T-helper 1 cell treated with Interleukin-12 subunit alpha and Interleukin-12 subunit beta and Interleukin-4 antibody, amounts not matched to agents 30 μg/mL and 1 μg/mL, for 36 hours (primary cell): ENCODE measurements around the gene APOBEC3G.

Source experiments
- H3K27ac Mint-ChIP-seq: one replicate; pipeline ENCODE4 v1.8.0; 2021; ENCODE audit warnings: mild to moderate bottlenecking, mixed read lengths
- H3K27me3 Mint-ChIP-seq: one replicate; pipeline ENCODE4 v1.8.0; 2021; ENCODE audit warnings: low read depth, mixed read lengths
- H3K36me3 Mint-ChIP-seq: one replicate; pipeline ENCODE4 v1.8.0; 2021; ENCODE audit warnings: low read depth, mixed read lengths
- H3K4me1 Mint-ChIP-seq: one replicate; pipeline ENCODE4 v1.8.0; 2021; ENCODE audit warnings: low read depth, mixed read lengths
- H3K4me3 Mint-ChIP-seq: one replicate; pipeline ENCODE4 v1.8.0; 2021; ENCODE audit warnings: mild to moderate bottlenecking, moderate library complexity, mixed read lengths
- H3K9me3 Mint-ChIP-seq: one replicate; pipeline ENCODE4 v1.8.0; 2021; ENCODE audit warnings: mixed read lengths

APOBEC3G gene

DNA sequence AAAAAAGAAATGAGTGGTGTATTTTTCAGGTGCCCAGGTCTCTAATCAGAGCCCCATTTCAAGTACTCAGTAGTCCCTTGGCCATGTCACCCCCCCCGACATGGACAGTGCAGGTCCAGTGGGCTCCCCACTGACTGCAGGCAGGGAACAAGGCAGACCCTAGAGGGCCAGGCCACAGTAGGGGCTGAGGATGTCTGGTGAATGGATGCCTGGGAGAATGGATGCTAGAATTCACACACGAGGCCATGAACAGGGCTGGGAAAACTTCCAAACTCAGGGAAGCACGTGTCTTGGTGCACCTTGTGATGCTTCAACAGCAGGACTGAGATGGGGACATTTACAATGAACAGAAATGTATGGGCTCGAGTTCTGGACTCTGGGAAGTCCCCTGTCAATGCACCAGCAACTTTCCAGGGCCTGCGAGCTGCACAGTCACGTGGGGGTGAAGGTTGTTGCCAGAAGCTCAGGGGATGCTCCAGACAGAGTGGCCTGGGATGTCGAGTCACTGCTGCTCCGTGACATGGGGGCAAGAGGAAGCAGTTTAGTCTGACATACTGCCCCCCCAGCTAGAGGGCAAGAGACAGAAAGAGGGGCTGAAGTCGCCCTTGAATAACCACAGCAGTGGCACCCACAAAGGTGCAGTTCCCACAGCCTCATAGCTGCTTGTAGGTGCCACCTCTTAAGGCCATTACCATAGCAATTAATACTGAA, 3.1 kb downstream of the APOBEC3G start:
- Mint-ChIP-seq H3K27me3 (no peaks in the 10 kb centered on the region), H3K9me3 (no peaks in the 10 kb centered on the region), H3K4me3 (no peak overlapping the region), H3K4me1 (peaks cover 35% of the 10 kb centered on the region), H3K36me3 (peaks cover 42% of the 10 kb centered on the region), H3K27ac (peak overlapping the region; percentile 57)

DNA sequence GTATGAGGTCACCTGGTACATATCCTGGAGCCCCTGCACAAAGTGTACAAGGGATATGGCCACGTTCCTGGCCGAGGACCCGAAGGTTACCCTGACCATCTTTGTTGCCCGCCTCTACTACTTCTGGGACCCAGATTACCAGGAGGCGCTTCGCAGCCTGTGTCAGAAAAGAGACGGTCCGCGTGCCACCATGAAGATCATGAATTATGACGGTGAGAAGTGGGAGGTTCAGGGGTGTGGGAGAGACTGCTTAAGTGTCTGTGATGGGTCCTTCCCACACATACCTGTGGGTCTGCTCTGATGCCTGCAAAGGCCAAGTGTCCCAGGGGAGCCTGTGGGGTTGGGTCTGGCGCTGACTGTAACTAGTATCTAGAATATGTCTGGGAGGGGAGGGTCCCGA, 3.9 kb downstream of the APOBEC3G start:
- no peaks in the 10 kb centered on the region for H3K9me3 Mint-ChIP-seq
- H3K27me3 Mint-ChIP-seq: no peaks in the 10 kb centered on the region
- H3K4me1 Mint-ChIP-seq: peaks cover 36% of the 10 kb centered on the region
- peaks cover 43% of the 10 kb centered on the region for H3K36me3 Mint-ChIP-seq
- peak overlapping the region; percentile 26 for H3K27ac Mint-ChIP-seq
- H3K4me3 Mint-ChIP-seq: peak overlapping the region; percentile 44

DNA sequence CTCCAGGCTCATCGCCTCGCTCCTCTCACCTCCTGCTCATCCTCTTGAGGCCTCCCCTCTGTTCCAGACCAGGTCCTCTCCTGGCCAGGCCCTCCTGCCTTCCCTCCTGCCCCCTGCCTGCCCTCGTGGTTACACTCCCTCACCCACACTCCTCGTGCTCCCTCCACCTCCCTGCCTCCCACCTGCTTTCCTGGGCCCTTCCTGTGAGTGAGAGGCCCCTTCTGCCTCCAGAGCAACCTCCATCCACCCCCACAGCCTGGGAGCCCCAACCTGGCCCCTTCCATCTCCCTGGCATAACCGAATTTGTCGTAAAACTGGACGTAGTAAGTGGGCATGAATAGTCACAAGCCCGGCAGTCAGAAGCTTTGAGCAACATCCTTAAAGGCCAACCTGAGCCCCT, 4.5 kb downstream of the APOBEC3G start:
- Mint-ChIP-seq H3K36me3 (peaks cover 47% of the 10 kb centered on the region), H3K27ac (peak overlapping the region; percentile 16), H3K9me3 (no peaks in the 10 kb centered on the region), H3K4me1 (peaks cover 38% of the 10 kb centered on the region), H3K4me3 (peak overlapping the region; percentile 7), H3K27me3 (no peaks in the 10 kb centered on the region)

DNA sequence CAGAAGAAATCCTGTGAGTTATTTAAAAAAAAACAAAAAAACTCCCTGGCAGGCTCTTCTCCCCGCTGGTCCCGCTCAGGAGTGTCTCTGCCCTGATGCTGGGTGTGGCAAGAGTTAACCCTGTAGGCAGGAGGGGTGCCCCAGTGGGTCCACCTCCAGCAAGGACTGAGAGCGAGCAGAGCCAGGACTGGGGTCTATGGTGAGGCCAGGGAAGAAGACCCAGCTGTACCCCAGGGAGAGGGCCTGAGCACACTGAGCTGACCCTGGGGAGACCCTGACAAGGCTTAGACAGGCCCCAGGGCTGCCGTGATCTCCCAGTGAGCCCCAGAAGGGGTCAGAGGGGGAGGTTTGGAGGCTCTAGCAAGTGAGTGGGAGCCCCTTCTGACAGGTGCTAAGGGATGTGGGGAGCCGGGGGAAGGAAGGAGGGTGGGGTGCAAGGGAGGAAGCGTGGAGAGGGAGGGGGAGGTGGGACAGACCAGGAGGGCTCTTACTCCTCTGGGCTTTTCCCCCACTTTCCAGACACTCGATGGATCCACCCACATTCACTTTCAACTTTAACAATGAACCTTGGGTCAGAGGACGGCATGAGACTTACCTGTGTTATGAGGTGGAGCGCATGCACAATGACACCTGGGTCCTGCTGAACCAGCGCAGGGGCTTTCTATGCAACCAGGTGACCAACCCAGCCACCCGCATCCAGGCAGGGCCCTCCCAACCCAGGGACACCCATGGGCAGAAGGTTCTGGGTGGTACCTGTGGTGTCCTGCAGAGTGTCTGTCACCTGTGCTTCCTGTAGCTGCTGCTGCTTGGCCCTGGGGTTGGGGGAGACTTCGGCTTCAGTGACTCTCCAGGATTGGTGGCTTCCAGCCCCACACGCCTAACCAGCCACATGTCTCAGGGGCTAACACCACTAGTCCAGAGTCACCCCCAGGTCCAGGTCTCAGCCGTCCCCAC, 6.4 kb downstream of the APOBEC3G start:
- H3K36me3 Mint-ChIP-seq: peaks cover 44% of the 10 kb centered on the region
- peaks cover 39% of the 10 kb centered on the region for H3K4me1 Mint-ChIP-seq
- H3K27ac Mint-ChIP-seq: no peak overlapping the region
- no peaks in the 10 kb centered on the region for H3K9me3 Mint-ChIP-seq
- H3K4me3 Mint-ChIP-seq: no peak overlapping the region
- H3K27me3 Mint-ChIP-seq: no peaks in the 10 kb centered on the region

DNA sequence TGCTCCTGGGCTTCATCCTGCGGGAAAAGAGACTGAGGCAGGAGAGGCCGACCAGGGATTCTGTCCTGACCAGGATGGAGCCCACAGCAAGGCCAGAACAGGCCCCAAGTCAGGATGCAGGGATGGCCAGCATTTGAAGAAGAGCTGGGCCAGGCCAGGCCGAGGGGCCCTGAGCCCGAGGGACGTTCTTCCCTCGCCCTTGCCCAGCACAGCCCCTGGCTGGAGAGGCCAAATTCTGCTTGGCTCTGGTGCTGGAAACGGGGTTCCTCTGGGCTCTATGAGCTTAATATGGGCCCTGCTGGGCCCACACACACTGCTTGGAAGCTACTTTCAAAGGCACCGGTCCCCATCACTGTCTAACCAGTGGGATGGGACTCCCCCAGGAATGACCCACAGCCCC, 7.6 kb downstream of the APOBEC3G start:
- H3K36me3 Mint-ChIP-seq: peaks cover 41% of the 10 kb centered on the region

DNA sequence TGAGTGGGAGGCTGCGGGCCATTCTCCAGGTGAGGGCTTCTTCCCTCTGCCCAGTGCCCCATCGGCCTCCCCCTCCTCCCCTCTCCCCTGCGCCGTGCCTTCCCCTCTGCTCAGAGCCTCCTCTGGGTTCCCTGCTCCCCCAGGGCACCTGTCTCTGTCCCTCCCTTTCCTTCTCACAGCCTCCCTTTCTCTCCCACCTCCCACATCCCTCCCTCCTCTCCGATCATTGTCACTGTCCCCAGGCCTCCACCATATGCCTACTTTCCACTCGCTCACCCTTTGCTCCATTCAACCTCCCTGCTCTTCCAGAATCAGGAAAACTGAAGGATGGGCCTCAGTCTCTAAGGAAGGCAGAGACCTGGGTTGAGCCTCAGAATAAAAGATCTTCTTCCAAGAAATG, 10.0 kb downstream of the APOBEC3G start:
- Mint-ChIP-seq H3K36me3 (peaks cover 23% of the 10 kb centered on the region), H3K27ac (peak overlapping the region; percentile 90), H3K4me3 (no peak overlapping the region), H3K4me1 (peaks cover 58% of the 10 kb centered on the region), H3K9me3 (no peaks in the 10 kb centered on the region), H3K27me3 (no peaks in the 10 kb centered on the region)

More for the DNA sequence above, 7.6 kb downstream of the APOBEC3G start:
- no peaks in the 10 kb centered on the region for H3K27me3 Mint-ChIP-seq
- no peaks in the 10 kb centered on the region for H3K9me3 Mint-ChIP-seq
- no peak overlapping the region for H3K4me3 Mint-ChIP-seq
- H3K27ac Mint-ChIP-seq: no peak overlapping the region
- peaks cover 48% of the 10 kb centered on the region for H3K4me1 Mint-ChIP-seq

DNA sequence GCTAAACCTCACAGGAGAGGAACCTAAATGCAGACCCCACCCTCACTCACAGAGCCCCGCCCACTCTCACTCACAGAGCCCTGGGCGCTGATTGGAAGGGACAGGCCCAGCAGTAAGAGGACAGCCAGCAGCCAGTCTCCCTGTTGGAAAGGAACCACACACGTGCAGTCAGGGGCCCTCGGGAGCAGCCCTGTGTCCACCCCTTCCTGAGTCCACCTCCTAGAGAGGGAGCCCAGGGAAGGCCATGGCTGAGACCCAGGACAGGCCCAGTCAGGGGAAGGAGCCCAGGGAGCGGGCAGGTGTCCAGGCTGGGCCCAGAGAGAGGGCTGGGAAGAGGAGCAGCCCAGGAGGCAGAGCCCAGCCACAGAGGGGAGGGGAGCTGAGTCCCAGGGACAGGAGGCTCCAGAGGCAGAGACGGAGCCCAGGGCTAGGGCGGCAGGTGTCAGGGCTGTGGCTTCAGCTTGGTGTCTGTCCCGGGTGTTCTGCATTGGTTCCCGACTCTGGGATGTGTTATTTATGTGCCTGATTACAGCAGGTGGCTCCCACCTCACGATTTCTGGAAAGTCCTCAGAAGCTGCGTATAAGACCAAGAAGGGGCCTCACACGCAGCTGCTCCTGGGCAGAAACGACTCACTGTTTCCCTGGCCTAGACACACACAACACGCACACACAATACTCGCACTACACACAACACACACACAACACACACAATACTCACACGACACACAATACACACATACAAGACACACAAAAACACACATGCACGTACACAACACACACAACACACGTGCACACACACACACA, 11.0 kb downstream of the APOBEC3G start:
- Mint-ChIP-seq H3K27ac (peak overlapping the region; percentile 90), H3K9me3 (no peaks in the 10 kb centered on the region), H3K36me3 (peaks cover 18% of the 10 kb centered on the region), H3K4me3 (peak overlapping the region; percentile 3), H3K27me3 (no peaks in the 10 kb centered on the region), H3K4me1 (peaks cover 66% of the 10 kb centered on the region)

DNA sequence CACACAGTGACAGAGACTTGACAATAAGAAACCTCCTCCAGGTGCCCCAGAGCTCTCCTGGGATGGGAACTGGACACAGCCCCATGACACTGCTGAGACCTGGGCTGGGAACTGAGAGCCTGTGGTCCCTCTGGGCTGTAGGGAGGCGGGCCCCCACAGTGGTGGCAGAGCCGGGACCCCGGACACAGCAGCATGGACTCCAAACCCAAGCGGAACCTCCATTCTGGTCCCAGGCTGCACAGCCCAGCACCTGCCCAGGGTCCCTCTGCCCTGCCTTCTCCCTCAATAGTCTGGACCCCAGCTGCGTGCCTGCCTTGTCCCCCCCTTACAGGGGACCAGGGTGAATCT, 11.6 kb downstream of the APOBEC3G start:
- Mint-ChIP-seq H3K4me3 (peak overlapping the region; percentile 3), H3K4me1 (peaks cover 69% of the 10 kb centered on the region), H3K9me3 (no peaks in the 10 kb centered on the region), H3K36me3 (peaks cover 15% of the 10 kb centered on the region), H3K27me3 (no peaks in the 10 kb centered on the region), H3K27ac (peak overlapping the region; percentile 90)

DNA sequence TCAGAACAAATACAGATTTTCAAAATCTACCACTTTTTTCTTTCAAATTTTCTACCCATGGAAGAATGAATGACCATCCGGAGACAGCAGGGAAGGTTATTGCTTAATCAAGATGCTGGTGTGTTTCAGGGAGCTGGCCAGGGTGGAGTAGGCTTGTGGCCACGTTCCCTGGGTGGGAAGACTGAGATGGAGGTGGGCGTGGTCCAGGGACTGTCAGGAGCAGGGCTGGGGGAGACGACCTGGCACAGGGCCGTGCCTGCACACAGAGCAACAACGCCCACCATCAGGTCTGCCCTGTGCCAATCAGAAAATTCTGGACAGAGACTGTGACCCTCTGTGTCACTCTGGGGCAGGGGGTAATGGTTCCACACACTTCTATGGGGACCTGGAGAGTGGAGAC, 12.9 kb downstream of the APOBEC3G start:
- H3K36me3 Mint-ChIP-seq: peaks cover 14% of the 10 kb centered on the region
- H3K27ac Mint-ChIP-seq: peak overlapping the region; percentile 90
- H3K4me1 Mint-ChIP-seq: peaks cover 78% of the 10 kb centered on the region
- H3K4me3 Mint-ChIP-seq: peak overlapping the region; percentile 38
- H3K9me3 Mint-ChIP-seq: no peaks in the 10 kb centered on the region
- H3K27me3 Mint-ChIP-seq: no peaks in the 10 kb centered on the region

DNA sequence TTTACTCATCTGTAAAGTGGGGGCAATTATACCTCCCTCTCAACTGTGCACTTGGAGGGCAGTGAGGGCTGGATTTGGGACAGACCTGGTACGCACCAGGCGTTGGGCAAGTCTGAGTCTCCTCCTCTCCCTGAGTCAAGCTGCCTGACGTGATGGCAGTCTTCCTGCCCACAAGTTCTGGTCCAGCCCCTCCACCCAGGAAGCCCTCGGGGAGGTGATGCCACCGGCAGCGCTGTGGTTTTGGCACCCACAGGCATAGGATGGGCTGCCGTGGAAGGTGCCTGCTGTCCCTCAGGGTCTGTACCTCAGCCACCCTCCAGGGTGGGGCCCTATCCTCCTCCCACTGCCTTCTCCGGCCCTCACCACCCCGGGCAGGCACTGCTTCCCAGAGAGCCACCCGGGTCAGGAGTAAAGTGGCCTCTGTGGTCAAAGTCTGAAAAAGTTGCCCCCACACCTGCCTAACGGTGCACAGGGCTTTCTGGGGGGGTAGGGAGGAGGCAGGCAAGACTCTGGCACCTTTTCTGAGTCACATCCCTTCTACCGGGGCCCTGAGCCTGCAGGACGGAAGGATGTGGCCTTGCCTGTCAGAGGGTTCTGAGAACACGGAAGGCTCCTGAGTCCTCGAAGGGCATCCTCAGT, 13.5 kb downstream of the APOBEC3G start:
- Mint-ChIP-seq H3K27me3 (no peaks in the 10 kb centered on the region), H3K36me3 (peaks cover 10% of the 10 kb centered on the region), H3K4me1 (peaks cover 80% of the 10 kb centered on the region), H3K27ac (peak overlapping the region; percentile 90), H3K4me3 (peak overlapping the region; percentile 38), H3K9me3 (no peaks in the 10 kb centered on the region)

DNA sequence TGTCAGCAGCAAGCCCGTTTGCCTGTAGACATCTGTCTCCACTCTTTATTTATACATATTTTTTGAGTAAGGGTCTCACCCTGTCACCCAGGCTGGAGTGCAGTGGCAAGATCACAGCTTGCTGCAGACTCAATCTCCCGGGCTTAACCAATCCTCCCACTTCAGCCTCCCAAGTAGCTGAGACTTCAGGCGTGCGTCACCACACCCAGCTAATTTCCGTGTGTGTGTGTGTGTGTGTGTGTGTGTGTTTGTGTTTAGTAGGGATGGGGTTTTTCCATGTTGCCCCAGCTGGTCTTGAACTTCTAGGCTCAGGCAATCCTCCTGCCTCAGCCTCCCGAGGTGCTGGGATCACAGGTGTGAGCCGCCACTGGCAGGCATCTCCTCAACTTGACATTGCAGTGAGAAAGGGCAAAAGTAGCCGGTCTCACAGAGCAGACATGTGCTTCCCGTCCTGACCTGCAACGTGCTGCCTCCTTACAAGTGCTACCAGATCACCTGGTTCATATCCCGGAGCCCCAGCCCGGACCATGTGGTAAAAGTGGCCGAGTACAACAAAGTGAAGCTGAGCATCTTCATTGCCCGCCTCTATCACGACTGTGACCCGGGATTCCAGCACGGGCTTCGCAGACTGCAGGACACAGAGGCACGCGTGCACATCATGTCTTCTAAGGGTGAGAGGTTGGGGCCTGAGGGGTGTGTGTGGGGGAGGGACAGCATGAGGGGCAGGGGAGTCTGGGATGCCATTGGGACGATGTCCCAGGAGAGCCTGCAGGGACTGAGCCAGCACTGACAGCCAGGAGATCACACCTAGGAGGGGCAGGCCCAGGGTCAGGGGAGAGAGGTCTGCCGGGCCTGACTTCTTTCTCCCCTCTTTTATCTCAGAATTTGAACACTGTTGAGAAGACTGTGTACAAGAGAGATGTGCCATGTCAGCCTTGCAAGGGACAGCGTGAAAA, 14.3 kb downstream of the APOBEC3G start:
- Mint-ChIP-seq H3K27ac (peak overlapping the region; percentile 90), H3K9me3 (no peaks in the 10 kb centered on the region), H3K36me3 (peaks cover 7% of the 10 kb centered on the region), H3K27me3 (no peaks in the 10 kb centered on the region), H3K4me1 (peaks cover 83% of the 10 kb centered on the region), H3K4me3 (peak overlapping the region; percentile 38)

DNA sequence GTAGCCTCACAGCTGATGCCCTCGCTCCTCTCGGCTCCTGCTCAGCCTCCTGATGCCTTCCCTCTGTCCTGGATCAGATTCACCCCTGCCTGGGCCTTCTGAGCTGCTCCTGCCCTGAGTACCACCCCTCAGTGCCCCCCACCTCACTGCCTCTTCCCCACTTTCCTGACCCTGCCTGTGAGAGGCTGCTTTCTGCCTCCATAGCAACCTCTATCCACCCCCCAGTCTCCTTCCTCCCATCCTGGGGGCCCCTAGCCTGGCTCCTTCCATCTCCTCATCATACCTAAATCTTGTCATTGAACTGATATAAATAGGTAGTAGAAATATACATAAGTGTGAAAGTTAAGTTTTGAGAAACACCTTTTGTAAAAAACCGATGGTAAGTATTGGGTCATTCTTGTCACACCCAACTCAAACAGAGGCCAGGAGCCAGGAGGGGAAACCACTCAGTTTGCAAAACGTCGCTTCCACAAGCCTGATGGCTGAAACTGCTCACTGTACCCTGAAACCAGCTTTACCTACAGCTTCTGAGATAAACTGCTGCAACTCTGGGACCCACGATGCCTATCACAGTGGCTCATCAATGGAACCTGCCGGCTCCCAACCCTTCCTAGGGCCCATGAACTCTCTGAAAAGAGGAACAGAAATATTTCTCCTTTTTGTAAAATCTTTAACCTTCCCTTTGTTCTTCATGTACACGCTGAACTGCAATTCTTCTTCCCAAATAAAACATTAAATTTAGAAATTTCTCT, 15.2 kb downstream of the APOBEC3G start:
- no peaks in the 10 kb centered on the region for H3K9me3 Mint-ChIP-seq
- H3K4me1 Mint-ChIP-seq: peaks cover 82% of the 10 kb centered on the region
- H3K4me3 Mint-ChIP-seq: peak overlapping the region; percentile 38
- peaks cover 4% of the 10 kb centered on the region for H3K36me3 Mint-ChIP-seq
- H3K27ac Mint-ChIP-seq: peak overlapping the region; percentile 90
- H3K27me3 Mint-ChIP-seq: no peaks in the 10 kb centered on the region
